DLD1 (cell line): Measurements from ENCODE around the gene CNOT8.
"Not testable (repeated sequence)": the region's sequence is repeated elsewhere in the genome, so short reads cannot be mapped to it uniquely, and the experiment has no call there.

Experiments used
- in situ Hi-C: cut with HindIII; loops from 2 replicates; pipeline ENCODE4 v1.10.0; 2017; ENCODE audit warnings: low sequenced_read_pairs

The CNOT8 gene

GRCh38 chr5:154905601-154906000, 47.2 kb downstream of the CNOT8 start:
- in situ Hi-C loops: not testable (repeated sequence)

GRCh38 chr5:154916874-154917273, 58.4 kb downstream of the CNOT8 start:
- in situ Hi-C loops: no loop called here

GRCh38 chr5:154917757-154918156, 59.3 kb downstream of the CNOT8 start:
- in situ Hi-C loops: no loop called here

DNA sequence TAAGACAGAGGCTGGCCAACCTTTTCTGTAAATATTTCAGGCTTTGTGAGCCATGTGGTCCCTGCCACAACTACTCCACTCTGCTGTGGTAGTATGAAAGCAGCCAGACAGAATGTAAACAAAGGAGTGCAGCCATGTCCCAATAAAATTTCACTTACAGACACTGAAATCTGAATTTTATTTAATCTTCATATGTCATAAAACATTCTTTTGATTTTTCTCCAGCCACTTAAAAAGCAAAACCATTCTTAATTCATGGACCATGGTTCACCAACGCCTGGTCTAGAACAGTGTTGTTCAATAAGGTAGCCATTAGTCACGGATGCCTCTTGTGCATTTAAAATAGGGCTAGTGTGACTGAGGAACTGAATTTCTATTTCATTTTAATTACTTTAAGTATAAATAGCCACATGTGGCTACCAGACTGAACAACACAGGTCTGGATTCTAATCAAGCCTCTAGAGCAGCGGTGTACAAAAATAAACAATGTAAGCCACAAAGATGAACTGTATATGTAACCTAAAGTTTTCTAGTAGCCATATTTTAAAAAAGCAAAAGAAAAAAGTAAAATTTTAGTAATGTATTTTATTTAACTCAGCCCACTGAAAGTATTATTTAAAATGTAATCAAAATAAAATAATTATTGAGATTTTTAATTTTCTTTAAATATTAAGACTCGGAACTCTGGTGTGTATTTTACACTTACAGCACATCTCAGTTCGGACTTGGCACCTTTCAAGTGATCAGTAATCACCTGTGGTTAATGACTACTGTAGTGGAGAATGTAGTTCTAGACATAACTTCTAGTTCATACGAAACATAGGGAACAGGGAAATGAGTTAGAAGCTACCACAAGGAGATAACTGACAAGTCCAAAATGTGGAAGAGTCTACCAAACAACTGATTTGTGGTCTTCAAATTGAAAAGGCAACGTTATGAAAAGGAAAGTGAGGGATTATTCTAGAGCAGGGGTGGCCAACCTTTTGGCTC, 65.3 kb downstream of the CNOT8 start:
- in situ Hi-C loops: no loop called here
